NCI-H774 (cell line): ENCODE measurements around the gene IPO4.
"Not testable (repeated sequence)": the region's sequence is repeated elsewhere in the genome, so short reads cannot be mapped to it uniquely, and the experiment has no call there.

Source experiments
- DNase-seq: peaks from one replicate; lab custom pipeline; 2025; lab: John Stamatoyannopoulos, UW

IPO4 gene, protein sequence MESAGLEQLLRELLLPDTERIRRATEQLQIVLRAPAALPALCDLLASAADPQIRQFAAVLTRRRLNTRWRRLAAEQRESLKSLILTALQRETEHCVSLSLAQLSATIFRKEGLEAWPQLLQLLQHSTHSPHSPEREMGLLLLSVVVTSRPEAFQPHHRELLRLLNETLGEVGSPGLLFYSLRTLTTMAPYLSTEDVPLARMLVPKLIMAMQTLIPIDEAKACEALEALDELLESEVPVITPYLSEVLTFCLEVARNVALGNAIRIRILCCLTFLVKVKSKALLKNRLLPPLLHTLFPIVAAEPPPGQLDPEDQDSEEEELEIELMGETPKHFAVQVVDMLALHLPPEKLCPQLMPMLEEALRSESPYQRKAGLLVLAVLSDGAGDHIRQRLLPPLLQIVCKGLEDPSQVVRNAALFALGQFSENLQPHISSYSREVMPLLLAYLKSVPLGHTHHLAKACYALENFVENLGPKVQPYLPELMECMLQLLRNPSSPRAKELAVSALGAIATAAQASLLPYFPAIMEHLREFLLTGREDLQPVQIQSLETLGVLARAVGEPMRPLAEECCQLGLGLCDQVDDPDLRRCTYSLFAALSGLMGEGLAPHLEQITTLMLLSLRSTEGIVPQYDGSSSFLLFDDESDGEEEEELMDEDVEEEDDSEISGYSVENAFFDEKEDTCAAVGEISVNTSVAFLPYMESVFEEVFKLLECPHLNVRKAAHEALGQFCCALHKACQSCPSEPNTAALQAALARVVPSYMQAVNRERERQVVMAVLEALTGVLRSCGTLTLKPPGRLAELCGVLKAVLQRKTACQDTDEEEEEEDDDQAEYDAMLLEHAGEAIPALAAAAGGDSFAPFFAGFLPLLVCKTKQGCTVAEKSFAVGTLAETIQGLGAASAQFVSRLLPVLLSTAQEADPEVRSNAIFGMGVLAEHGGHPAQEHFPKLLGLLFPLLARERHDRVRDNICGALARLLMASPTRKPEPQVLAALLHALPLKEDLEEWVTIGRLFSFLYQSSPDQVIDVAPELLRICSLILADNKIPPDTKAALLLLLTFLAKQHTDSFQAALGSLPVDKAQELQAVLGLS

DNA sequence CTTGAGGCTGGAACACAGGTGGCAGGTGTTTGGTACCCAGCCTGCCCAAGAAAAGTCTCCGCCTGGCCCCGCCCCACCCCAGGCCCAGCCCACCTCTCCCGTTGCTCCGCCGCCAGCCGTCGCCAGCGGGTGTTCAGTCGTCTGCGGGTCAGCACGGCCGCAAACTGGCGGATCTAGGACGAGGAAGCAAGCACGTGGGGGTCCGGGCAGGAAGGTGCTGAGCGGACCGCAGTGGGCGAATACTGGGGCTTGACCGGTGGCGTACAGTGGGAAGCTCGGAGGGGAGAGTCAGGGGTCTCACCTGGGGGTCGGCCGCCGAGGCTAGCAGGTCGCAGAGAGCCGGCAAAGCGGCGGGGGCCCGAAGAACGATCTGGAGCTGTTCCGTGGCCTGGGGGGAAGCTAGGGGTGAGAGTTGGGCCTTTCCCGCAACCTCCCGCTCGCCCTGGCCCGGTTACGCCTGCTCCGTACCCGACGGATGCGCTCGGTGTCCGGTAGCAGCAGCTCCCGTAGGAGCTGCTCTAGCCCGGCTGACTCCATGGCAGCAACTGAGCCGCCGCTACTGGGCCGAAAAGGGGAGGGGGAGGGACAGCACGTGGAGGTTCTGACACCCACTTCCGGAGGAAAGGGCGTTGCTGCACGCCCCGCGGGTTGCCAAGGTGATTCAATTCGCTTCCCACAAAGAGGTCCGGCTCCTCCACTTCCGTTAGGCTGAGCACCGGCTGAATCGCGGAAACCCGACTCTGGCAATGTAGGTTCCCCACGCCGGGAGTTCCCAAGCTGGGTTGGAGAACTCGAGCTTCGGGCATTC, at the start of gene IPO4:
IPO4 (minus strand) TSS at position 566 of the 808 bp plus-strand sequence; CDS start at position 537, 29 bp downstream.
- DNase-seq, result peak; percentile 97

DNA sequence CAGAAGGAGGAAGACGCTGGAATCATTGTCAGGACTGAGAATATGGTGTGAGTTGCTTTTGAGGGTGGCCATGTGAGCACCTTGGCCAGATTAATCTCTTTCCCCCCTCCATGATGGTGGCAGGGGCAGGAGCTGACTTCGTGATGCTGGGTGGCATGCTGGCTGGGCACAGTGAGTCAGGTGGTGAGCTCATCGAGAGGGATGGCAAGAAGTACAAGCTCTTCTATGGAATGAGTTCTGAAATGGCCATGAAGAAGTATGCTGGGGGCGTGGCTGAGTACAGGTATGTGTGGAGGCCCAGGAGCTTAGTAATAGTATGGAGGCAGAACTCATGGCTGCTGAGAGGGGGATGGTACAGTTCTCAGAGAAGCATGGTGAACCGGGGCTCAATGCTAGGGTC, 49.5 kb upstream of the IPO4 start:
- DNase-seq, result no peak

DNA sequence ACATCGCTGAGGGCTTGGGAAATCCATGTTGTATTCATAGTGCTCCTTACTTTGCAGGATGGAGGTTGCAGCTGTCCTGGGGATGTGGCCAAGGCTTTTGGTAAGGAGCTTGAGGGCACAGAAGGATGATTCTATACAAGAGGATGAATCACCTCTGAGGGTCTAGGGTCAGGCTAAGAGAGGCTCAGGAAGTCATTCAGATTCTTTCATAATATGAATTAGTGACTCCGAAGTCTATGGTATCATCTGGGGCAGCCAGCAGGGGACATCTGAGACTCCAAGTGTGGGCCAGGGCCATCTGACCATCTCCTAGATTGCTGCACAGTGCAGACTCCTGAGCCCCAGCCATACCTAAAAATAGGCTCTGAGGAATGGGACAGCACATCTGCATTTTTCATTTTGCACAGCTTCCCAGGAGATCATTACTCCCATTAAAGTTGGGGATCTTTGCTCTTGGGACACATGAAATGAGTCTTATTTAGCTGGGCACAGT, 48.9 kb upstream of the IPO4 start:
- no peak for DNase-seq

DNA sequence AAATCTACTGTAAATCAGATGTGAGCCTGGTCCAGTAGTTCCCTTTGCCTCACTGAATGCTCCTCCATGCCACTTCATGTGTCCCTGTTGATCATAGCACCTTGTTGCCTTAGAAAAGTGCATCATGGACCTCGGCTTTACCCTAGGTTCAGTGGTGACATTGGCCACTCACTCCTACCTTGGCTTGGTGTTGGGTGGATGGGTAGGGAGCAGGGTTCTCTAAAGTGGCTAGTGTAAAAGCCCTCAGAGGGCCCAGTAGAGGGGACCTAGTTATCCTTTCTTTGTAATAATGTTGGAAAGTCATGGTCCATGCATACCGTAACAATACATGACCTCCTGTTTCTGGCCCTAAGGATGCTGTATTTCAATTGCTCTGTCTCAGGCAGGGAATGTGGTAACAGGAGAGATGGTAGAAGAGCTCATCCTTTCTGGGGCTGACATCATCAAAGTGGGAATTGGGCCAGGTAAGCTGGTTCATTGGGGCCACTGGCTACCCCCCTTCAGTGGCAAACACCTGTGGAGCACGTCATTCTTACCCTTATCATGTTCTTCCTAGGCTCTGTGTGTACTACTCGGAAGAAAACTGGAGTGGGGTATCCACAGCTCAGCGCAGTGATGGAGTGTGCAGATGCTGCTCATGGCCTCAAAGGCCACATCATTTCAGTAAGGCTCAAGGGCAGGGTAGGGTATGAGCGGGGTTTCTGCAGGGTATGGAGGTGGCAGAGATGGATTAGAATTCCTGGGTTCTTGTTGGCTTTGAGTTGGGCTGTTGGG, 48.3 kb upstream of the IPO4 start:
- DNase-seq, result no peak

DNA sequence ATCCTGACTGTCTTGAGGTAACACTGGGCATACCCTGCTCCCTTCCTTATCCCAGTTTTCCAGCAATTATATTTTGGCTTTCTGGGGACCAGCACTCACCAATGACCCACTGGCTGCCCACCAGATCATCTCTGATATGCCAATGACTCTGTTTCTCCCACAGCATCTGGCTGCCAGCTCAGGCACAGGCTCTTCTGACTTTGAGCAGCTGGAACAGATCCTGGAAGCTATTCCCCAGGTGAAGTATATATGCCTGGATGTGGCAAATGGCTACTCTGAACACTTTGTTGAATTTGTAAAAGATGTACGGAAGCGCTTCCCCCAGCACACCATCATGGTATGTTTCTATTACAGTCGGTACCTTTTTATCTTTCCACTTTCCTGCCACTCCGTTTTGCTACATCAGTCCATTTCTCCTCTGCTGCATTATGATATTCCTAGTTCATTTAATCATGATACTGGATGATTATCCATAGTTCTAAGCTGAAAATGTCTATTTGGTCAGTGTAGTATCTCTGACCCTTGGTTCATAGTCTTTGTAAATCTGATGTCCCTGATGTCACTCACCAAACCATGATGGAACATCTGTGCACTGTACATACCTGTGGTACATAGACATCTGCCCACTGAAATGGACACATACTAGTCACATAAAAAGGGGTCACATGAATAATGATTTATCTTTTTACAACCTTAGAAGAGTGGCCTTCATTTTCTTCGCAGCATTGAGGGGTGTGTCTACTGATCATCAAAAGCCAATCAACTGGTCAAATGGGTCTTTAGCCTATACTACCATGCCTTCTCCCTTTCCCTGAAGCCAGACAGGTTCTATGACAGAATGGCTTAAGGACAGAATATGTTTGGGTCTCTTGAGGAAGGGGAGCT, 47.4 kb upstream of the IPO4 start:
- no peak for DNase-seq

DNA sequence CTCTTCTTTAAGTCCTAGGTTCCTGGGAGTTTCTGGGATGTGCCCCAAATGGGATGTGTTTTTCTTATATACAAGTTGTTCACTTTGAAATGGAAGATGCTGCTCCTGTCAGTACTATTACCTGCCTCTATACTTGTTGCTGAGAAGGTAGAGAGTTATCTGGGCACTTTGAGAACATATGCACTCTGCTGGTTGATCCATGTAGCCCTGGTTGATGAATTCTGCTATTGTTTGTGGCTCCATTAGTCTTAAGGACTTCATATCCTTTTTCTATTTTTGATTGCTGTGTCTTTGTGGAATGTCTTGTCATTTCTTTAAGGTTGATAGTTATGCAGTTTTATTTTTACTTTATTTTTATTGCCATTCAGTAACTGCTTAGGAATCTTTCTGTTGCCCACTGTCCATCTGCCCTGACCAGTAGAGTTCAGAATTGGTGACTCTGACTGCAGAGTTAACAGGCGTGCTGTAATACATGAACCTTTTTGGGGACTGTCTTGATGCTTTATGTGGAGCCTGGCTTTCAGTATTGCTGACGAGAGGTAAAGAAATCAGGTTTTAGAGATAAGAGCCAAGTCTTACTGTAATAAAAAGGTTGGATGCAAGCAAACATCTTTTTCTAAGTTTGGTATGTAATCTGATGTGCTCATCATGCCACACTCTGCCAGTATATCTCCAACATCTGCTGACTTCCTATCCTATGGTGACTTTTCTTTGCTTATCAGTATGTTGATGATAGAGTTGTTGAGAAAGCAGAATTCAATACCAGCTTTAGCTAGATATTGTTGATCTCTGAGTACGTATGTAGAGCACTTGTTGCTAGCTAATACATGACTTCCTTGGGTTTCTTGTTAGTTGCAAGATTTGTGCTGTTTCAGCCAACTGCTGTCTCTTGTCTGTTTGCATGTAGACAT, 45.7 kb upstream of the IPO4 start:
- no peak for DNase-seq

DNA sequence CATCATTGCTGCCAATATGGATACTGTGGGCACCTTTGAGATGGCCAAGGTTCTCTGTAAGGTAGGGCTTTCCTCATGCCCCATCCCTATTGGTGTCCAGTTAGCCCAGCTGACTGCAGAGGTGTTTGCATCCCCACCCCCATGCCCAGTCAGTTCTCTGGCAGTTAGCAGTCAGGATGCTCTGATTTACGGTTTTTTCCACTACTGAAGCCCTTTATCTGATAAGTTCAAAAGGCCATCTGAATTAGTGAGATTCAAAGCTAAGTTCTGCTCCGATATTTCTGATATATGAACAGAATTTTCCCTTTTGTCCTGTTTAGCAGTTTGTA, 44.9 kb upstream of the IPO4 start:
- no peak for DNase-seq

DNA sequence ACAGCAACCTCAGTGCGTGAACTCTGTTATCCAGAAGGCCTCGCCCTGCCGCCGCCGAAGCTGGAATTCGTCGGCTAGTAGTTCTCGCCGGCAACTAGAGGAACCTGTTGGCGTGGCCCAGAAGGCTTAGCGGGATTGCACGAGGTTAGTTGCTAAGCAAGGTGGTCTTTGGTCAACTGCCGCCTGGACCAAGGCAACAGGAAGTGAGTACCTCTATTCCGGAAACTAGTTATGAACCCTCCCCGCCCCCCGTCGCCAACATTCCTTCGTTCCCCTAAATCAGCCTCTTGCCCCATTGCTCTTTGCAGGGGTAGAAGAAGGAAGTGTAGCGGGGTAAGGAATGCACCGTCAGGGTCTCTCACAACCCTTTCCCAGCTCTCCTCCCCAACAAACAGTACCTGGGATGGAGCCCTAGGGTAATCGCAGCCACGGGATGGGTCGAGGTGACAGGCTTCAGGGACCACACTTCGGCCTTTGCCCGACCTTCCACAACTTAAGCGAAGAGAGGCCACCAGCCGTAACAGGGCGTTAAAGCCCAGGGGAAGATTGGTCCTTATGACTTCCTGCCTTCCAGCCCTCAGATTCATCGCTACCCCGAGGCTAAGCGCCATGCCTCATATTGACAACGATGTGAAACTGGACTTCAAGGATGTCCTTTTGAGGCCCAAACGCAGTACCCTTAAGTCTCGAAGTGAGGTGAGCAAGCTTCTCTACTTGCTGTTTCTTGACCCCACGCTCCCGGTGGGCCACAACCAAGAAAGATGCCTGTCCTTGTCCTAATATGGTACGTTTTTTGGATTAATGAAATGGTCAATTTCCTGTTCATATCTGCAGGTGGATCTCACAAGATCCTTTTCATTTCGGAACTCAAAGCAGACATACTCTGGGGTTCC, 44.3 kb upstream of the IPO4 start, which contains the start of gene GMPR2:
GMPR2 (plus strand) TSS at position 285 of the 893 bp plus-strand sequence; CDS start at position 610, 325 bp downstream.
- DNase-seq, result peak; percentile 75

DNA sequence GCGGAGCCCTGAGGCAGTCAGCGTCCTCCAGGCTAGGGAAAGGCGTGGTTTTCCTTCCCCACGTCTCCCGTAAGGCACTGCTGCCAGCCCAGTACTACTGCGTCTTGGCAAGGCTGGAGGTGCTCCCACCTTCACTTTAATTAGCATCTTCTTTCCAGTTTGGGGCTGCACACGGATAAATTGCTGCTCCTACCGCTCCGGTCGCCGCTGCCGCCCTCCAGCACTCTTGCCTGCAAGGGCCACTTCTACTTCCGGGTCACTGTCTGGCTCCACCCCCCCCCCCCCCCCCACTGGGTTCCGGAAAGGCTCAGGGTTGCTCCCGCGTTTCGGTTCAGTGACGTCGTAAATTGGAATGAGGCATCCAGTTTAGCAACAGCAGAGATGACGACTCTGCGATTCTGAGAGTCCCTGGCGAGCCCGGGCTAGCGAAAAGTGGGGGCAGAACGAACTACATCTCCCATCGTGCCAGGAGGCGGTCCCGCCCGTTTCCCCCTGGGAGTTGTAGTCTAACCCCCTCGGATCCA, 43.6 kb upstream of the IPO4 start, which contains the start of gene NEDD8:
NEDD8 (minus strand) TSS at position 247 of the 524 bp plus-strand sequence; CDS start at position 147, 100 bp downstream.
- peak; percentile 75 for DNase-seq

DNA sequence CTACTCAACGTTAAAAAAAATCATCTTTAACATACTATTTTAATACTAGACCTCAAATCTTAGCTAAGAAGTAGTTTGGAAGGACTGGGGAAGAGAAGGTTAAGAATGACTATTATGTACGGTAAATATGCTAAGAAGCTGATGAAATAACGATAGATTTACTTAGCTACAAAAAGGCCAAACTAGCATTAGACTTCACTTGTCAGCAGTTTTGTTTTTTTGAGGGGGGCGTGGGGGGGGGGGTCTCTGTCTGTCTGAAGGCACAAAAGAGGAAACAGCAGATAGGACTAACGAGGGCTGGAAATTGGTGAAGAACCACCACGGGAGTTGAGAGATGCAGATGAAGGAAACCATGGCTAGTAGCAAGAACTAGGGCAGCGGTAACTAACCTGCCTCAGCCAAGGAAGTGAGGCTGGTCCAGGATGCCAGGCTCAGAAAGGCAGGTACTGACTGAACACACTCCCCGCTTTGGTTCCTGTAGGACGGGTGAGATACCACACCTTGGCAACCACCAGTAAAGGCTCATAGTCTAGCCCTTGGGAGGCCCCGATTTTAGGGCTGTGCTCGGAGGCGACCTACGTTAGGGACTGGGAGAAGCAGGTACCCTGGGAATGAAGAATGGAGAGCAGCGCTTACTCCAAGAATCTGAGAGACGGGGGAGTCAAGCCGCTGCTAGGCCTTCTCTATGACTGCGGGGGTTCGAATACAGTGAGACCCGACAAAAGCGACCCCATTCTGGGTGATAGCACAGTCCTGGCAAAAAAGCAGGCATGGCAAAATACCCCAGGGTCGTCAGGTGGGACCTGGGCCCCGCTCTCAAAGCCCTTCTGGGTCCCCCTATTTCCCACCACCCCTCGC, 42.9 kb upstream of the IPO4 start:
- no peak for DNase-seq

DNA sequence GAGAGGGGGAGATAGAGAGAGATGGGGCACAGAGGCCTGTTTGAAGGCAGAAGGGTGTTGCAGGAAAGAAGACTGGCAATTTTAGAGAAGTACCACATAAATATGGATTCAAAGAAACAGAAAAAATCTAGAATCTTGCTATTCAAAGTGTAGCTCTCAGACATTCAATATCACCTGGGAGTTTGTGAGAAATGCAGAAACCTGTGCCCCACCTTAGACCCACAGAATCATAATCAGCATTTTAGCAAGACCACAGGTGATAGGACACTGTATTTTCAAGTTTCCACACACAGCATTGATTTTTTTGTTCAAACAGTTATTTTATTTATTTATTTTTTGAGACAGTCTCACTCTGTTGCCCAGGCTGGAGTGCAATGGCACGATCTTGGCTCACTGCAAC, 40.3 kb upstream of the IPO4 start:
- no peak for DNase-seq

DNA sequence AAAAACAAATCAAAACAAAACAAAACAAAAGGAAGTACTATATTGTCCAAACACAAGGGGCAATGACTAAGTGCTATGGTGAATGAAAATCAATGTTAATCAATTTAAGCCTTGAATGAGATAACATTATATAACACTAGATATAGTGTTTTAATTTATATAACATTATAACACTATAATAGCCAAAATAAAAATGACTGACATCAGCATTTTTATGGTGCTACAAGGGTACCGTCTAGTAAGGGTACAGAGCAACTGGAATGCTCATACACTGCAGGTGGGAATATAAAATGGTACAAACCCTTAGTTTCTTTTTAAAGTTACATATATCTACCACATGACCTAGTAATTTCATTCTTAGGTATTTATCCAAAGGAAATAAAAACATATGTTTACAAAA, 37.9 kb upstream of the IPO4 start:
- DNase-seq, result no peak

DNA sequence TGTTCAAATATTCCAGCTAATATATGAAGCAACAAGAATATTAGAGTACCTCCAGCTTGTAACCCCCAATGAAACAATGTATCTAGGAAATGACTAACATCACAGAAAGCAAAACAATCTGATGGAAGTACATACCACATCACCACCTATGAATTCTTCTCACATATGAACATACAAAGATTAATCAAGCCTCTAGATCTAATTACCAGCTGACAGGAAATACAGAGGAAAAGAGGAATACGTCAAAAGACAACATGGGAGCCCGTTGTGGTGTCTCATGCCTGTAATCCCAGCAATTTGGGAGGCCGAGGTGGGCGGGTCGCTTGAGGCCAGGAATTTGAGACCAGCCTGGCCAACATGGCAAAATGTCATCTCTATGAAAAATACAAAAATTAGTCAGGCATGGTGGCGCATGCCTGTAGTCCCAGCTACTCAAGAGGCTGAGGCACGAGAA, 36.0 kb upstream of the IPO4 start:
- DNase-seq, result no peak

DNA sequence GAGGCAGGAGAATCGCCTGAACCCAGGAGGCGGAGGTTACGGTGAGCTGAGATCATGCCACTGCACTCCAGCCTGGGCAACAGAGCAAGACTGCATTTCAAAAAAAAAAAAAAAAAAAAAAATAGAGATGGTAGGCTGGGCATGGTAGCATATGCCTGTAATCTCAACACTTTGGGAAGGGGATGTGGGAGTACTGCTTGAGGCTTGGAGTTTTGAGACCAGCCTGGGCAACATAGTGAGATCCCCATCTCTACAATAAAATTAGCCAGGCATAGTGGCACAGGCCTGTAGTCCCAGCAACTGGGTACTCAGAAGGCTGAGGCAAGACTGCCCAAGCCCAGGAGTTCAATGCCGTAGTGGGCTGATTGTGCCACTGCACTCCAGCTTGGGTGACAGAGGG, 34.4 kb upstream of the IPO4 start:
- not testable (repeated sequence) for DNase-seq

DNA sequence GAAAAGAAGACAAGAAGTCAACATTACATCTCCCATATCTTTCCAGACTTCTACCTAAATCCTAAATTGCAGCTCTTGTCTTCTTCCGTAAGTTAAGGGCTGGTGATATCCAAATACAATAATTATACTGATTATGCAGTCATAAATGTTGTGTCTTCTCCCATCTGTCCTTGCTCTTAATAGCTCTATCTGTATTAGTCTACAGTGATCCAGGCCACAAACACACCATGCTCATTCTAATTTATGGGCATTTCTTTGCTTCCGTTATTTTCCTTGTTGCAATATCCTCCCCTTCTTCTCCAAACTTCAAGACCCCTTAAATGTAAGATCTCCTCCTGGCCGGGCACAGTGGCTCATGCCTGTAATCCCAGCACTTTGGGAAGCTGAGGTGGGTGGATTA, 30.9 kb upstream of the IPO4 start:
- DNase-seq, result no peak

DNA sequence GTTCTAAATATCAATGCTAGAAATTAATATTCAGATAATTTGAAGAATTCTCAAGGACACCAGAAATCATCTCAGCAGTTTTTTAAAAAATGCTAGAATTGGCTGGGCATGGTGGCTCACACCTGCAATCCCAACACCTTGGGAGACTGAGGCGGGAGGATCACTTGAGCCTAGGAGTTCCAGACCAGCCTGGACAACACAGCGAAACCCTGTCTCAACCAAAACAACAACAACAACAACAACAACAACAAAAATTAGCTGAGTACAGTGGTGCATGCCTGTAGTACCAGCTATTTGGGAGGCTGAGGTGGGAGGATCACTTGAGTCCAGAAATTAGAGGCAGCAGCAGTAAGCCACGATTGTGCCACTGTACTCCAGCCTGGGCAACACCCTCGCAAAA, 30.5 kb upstream of the IPO4 start:
- no peak for DNase-seq
